Mesendoderm (in vitro differentiated cells): ENCODE measurements around the gene GLIPR1L1.
A peak's percentile ranks its signal among the peaks of the same experiment; 100 is the strongest.

Experiments
- DNase-seq: peaks from one replicate; pipeline ENCODE4 v3.0.0; 2013
- H2AK5ac ChIP-seq: 2 replicates; pipeline ENCODE4 v1.6.1; 2013; ENCODE audit warnings: low read length, inconsistent platforms
- H2BK120ac ChIP-seq: 2 replicates; pipeline ENCODE4 v1.6.1; 2013; ENCODE audit warnings: low read depth, mild to moderate bottlenecking, low read length, moderate library complexity, mixed read lengths
- H2BK15ac ChIP-seq: replicated peaks from 2 replicates; pipeline ENCODE4 v1.6.1; 2013; ENCODE audit warnings: low read depth, mild to moderate bottlenecking, moderate library complexity
- H2BK5ac ChIP-seq: 2 replicates; pipeline ENCODE4 v1.6.1; 2013; ENCODE audit warnings: low read length, inconsistent platforms
- H3K18ac ChIP-seq: 2 replicates; pipeline ENCODE4 v1.6.1; 2013; ENCODE audit warnings: mild to moderate bottlenecking, low read length, mixed read lengths
- H3K23ac ChIP-seq: one replicate; pipeline ENCODE4 v1.6.1; 2013; ENCODE audit warnings: low read length
- H3K27ac ChIP-seq: 2 replicates; pipeline ENCODE4 v1.5.1; 2013; ENCODE audit warnings: low read depth, mild to moderate bottlenecking, inconsistent platforms, low read length, moderate library complexity
- H3K27me3 ChIP-seq: 2 replicates; pipeline ENCODE4 v1.6.1; 2013; ENCODE audit warnings: low read length, control low read depth, mild to moderate bottlenecking, inconsistent platforms; ENCODE audit not compliant: insufficient read depth, poor library complexity
- H3K36me3 ChIP-seq: 2 replicates; pipeline ENCODE4 v1.6.1; 2013; ENCODE audit warnings: low read length, inconsistent platforms; ENCODE audit not compliant: control insufficient read depth, insufficient read depth
- H3K4ac ChIP-seq: one replicate; pipeline ENCODE4 v1.6.1; 2013; ENCODE audit warnings: low read depth, mild to moderate bottlenecking, low read length, moderate library complexity
- H3K4me1 ChIP-seq: 2 replicates; pipeline ENCODE4 v1.6.1; 2013; ENCODE audit warnings: low read depth, low read length, inconsistent platforms; ENCODE audit not compliant: control insufficient read depth
- H3K4me2 ChIP-seq: 2 replicates; pipeline ENCODE4 v1.6.1; 2013; ENCODE audit warnings: low read length
- H3K4me3 ChIP-seq: 2 replicates; pipeline ENCODE4 v1.5.1; 2013; ENCODE audit warnings: mild to moderate bottlenecking, low read length
- H3K56ac ChIP-seq: one replicate; pipeline ENCODE4 v1.6.1; 2013; ENCODE audit warnings: low read length
- H3K79me1 ChIP-seq: 2 replicates; pipeline ENCODE4 v1.6.1; 2013; ENCODE audit warnings: low read length, inconsistent platforms
- H3K79me2 ChIP-seq: 2 replicates; pipeline ENCODE4 v1.6.1; 2013; ENCODE audit warnings: mild to moderate bottlenecking, low read length; ENCODE audit not compliant: control insufficient read depth, insufficient read depth
- H3K9ac ChIP-seq: 2 replicates; pipeline ENCODE4 v1.6.1; 2013; ENCODE audit warnings: low read length, inconsistent platforms
- H4K5ac ChIP-seq: one replicate; pipeline ENCODE4 v1.6.1; 2013; ENCODE audit warnings: low read length
- H4K8ac ChIP-seq: one replicate; pipeline ENCODE4 v1.6.1; 2013; ENCODE audit warnings: low read depth, mild to moderate bottlenecking, control low read depth, low read length, moderate library complexity
- WGBS: extraction: QIAGEN DNeasy Blood & Tissue Kit; methylation state at CpG from one replicate; pipeline ENCODE4 v1.1.7; 2013; ENCODE audit warnings: low lambda C conversion rate, missing lambda C conversion rate; ENCODE audit not compliant: insufficient coverage; ENCODE audit errors: extremely low coverage; 5-methylcytosine and 5-hydroxymethylcytosine counted together

Gene GLIPR1L1

GRCh38 chr12:75354011-75354410, 19.5 kb downstream of the GLIPR1L1 start:
- no peak overlapping the region for H3K4ac ChIP-seq
- H2BK120ac ChIP-seq = no peak overlapping the region
- no peak overlapping the region for H4K8ac ChIP-seq
- no peak overlapping the region for H3K4me3 ChIP-seq
- H3K79me2 ChIP-seq = no peaks in the 10 kb centered on the region
- H3K27ac ChIP-seq = no peak overlapping the region
- no peak overlapping the region for H3K9ac ChIP-seq
- no peaks in the 10 kb centered on the region for H3K36me3 ChIP-seq
- no peak overlapping the region for H2BK15ac ChIP-seq
- no peak overlapping the region for H4K5ac ChIP-seq
- no peak overlapping the region for H3K18ac ChIP-seq
- no peak overlapping the region for H2BK5ac ChIP-seq
- H3K56ac ChIP-seq = no peak overlapping the region
- H3K4me2 ChIP-seq = no peak overlapping the region
- no peaks in the 10 kb centered on the region for H3K27me3 ChIP-seq
- H3K79me1 ChIP-seq = no peaks in the 10 kb centered on the region
- no peak overlapping the region for H2AK5ac ChIP-seq
- no peak for DNase-seq
- no peaks in the 10 kb centered on the region for H3K4me1 ChIP-seq
- H3K23ac ChIP-seq = no peak overlapping the region

GRCh38 chr12:75360920-75361319, 26.4 kb downstream of the GLIPR1L1 start:
- no peak overlapping the region for H3K56ac ChIP-seq
- no peak overlapping the region for H3K9ac ChIP-seq
- no peaks in the 10 kb centered on the region for H3K27me3 ChIP-seq
- H2BK120ac ChIP-seq = no peak overlapping the region
- no peaks in the 10 kb centered on the region for H3K79me1 ChIP-seq
- H4K5ac ChIP-seq = no peak overlapping the region
- no peak overlapping the region for H3K4ac ChIP-seq
- H3K4me3 ChIP-seq = no peak overlapping the region
- no peak overlapping the region for H2BK5ac ChIP-seq
- H3K4me1 ChIP-seq = no peaks in the 10 kb centered on the region
- no peak overlapping the region for H3K23ac ChIP-seq
- no peak overlapping the region for H3K27ac ChIP-seq
- no peak overlapping the region for H2AK5ac ChIP-seq
- H3K18ac ChIP-seq = no peak overlapping the region
- H2BK15ac ChIP-seq = no peak overlapping the region
- H3K36me3 ChIP-seq = no peaks in the 10 kb centered on the region
- DNase-seq = no peak
- no peak overlapping the region for H3K4me2 ChIP-seq
- no peak overlapping the region for H4K8ac ChIP-seq
- no peaks in the 10 kb centered on the region for H3K79me2 ChIP-seq

GRCh38 chr12:75361408-75361807, 26.9 kb downstream of the GLIPR1L1 start:
- no peak overlapping the region for H3K4ac ChIP-seq
- H2BK120ac ChIP-seq = no peak overlapping the region
- no peaks in the 10 kb centered on the region for H3K79me2 ChIP-seq
- no peak overlapping the region for H3K4me2 ChIP-seq
- no peak overlapping the region for H2BK5ac ChIP-seq
- H3K4me3 ChIP-seq = no peak overlapping the region
- DNase-seq = no peak
- no peak overlapping the region for H2BK15ac ChIP-seq
- H3K9ac ChIP-seq = no peak overlapping the region
- H3K36me3 ChIP-seq = no peaks in the 10 kb centered on the region
- H3K56ac ChIP-seq = no peak overlapping the region
- H4K8ac ChIP-seq = no peak overlapping the region
- WGBS = no CpG with 5 or more reads among the region's 1 CpG
- H3K18ac ChIP-seq = no peak overlapping the region
- H3K27ac ChIP-seq = no peak overlapping the region
- no peaks in the 10 kb centered on the region for H3K4me1 ChIP-seq
- no peak overlapping the region for H4K5ac ChIP-seq
- H3K23ac ChIP-seq = no peak overlapping the region
- no peaks in the 10 kb centered on the region for H3K79me1 ChIP-seq
- no peaks in the 10 kb centered on the region for H3K27me3 ChIP-seq
- no peak overlapping the region for H2AK5ac ChIP-seq

- peak; percentile 43 for DNase-seq
- no peak overlapping the region for H2BK120ac ChIP-seq
Measured at GRCh38 chr12:75364919-75365318, 30.4 kb downstream of the GLIPR1L1 start.

GRCh38 chr12:75366629-75367028, 32.2 kb downstream of the GLIPR1L1 start:
- Histone ChIP-seq H3K79me1 (no peaks in the 10 kb centered on the region), H3K27ac (peak overlapping the region; percentile 88)

More at GRCh38 chr12:75364919-75365318, 30.4 kb downstream of the GLIPR1L1 start:
- H2AK5ac ChIP-seq = no peak overlapping the region
- no peak overlapping the region for H2BK15ac ChIP-seq
- no peak overlapping the region for H3K4ac ChIP-seq
- no peak overlapping the region for H3K23ac ChIP-seq
- no peaks in the 10 kb centered on the region for H3K27me3 ChIP-seq
- no peak overlapping the region for H3K4me2 ChIP-seq
- no peak overlapping the region for H2BK5ac ChIP-seq
- H4K5ac ChIP-seq = no peak overlapping the region
- no peaks in the 10 kb centered on the region for H3K79me1 ChIP-seq
- no peak overlapping the region for H3K4me3 ChIP-seq
- no peaks in the 10 kb centered on the region for H3K36me3 ChIP-seq
- no peak overlapping the region for H3K27ac ChIP-seq
- H3K56ac ChIP-seq = no peak overlapping the region
- H3K4me1 ChIP-seq = no peaks in the 10 kb centered on the region
- no peak overlapping the region for H3K18ac ChIP-seq
- no peak overlapping the region for H3K9ac ChIP-seq
- H3K79me2 ChIP-seq = no peaks in the 10 kb centered on the region
- H4K8ac ChIP-seq = no peak overlapping the region

GRCh38 chr12:75374971-75375370, 40.5 kb downstream of the GLIPR1L1 start:
- Histone ChIP-seq H3K4me3 (no peak overlapping the region), H3K4me1 (no peaks in the 10 kb centered on the region), H3K56ac (no peak overlapping the region), H2BK5ac (no peak overlapping the region), H3K4ac (no peak overlapping the region), H2BK120ac (no peak overlapping the region), H3K9ac (no peak overlapping the region), H4K8ac (no peak overlapping the region), H3K79me1 (no peaks in the 10 kb centered on the region), H2AK5ac (no peak overlapping the region), H3K36me3 (no peaks in the 10 kb centered on the region), H3K18ac (no peak overlapping the region), H4K5ac (no peak overlapping the region), H3K27me3 (no peaks in the 10 kb centered on the region), H2BK15ac (no peak overlapping the region), H3K27ac (no peak overlapping the region), H3K23ac (no peak overlapping the region), H3K79me2 (no peaks in the 10 kb centered on the region), H3K4me2 (no peak overlapping the region)
- no CpG with 5 or more reads among the region's 2 CpGs for WGBS
- no peak for DNase-seq

More at GRCh38 chr12:75366629-75367028, 32.2 kb downstream of the GLIPR1L1 start:
- Histone ChIP-seq H2AK5ac (no peak overlapping the region), H2BK5ac (no peak overlapping the region), H2BK120ac (no peak overlapping the region), H3K23ac (no peak overlapping the region), H3K56ac (peak overlapping the region; percentile 54), H3K4me3 (no peak overlapping the region), H3K4me2 (no peak overlapping the region), H3K9ac (peak overlapping the region; percentile 13), H4K8ac (peak overlapping the region; percentile 28), H2BK15ac (no peak overlapping the region), H3K4me1 (no peaks in the 10 kb centered on the region), H4K5ac (no peak overlapping the region), H3K79me2 (no peaks in the 10 kb centered on the region), H3K4ac (no peak overlapping the region), H3K18ac (no peak overlapping the region), H3K36me3 (no peaks in the 10 kb centered on the region), H3K27me3 (no peaks in the 10 kb centered on the region)
- peak; percentile 70 for DNase-seq
- no CpG with 5 or more reads among the region's 1 CpG for WGBS
